HEK293T (cell line): Measurements from ENCODE around the gene UNC13C.

Experiments used
- CTCF ChIA-PET: fragments of 350-600 bp; formaldehyde crosslinking; extraction: SDS; loops from one replicate; lab custom pipeline; 2021; ENCODE audit warnings: antibody characterized with exemption, inconsistent platforms; lab: Yijun Ruan, JAX
- POLR2A ChIA-PET: fragments of 350-600 bp; formaldehyde crosslinking; extraction: SDS; loops from one replicate; lab custom pipeline; 2020; ENCODE audit warnings: antibody characterized with exemption, inconsistent platforms; lab: Yijun Ruan, JAX
- DNase-seq: peaks from one replicate; pipeline ENCODE4 v3.0.0; 2012; ENCODE audit warnings: mixed read lengths; ENCODE audit errors: extremely low spot score
- ARNT ChIP-seq: fragments of 450-650 bp; IDR thresholded peaks from 2 replicates; pipeline ENCODE4 v1.6.1; 2017; ENCODE audit warnings: mild to moderate bottlenecking
- BHLHE40 ChIP-seq: fragments of 450-650 bp; IDR thresholded peaks from 2 replicates; pipeline ENCODE4 v1.6.1; 2016; ENCODE audit warnings: mild to moderate bottlenecking, moderate library complexity, borderline replicate concordance
- CTBP1 ChIP-seq: fragments of 450-650 bp; IDR thresholded peaks from 2 replicates; pipeline ENCODE4 v1.6.1; 2016; ENCODE audit warnings: borderline replicate concordance
- ELF4 ChIP-seq: fragments of 450-650 bp; IDR thresholded peaks from 2 replicates; pipeline ENCODE4 v1.6.1; 2017; ENCODE audit warnings: antibody characterized with exemption
- FOXA1 ChIP-seq: fragments of 450-650 bp; IDR thresholded peaks from 2 replicates; pipeline ENCODE4 v1.6.1; 2016; ENCODE audit warnings: mild to moderate bottlenecking
- FOXK2 ChIP-seq: fragments of 450-650 bp; IDR thresholded peaks from 2 replicates; pipeline ENCODE4 v1.6.1; 2016; ENCODE audit warnings: mild to moderate bottlenecking
- FOXM1 ChIP-seq: fragments of 450-650 bp; IDR thresholded peaks from 2 replicates; pipeline ENCODE4 v1.6.1; 2017; ENCODE audit warnings: mild to moderate bottlenecking, borderline replicate concordance
- HDGF ChIP-seq: fragments of 450-650 bp; IDR thresholded peaks from 2 replicates; pipeline ENCODE4 v1.6.1; 2017; ENCODE audit warnings: antibody characterized with exemption, borderline replicate concordance
- L3MBTL2 ChIP-seq: fragments of 450-650 bp; conservative IDR thresholded peaks from 2 replicates; pipeline ENCODE4 v1.6.1; 2016; ENCODE audit warnings: mild to moderate bottlenecking
- LEF1 ChIP-seq: fragments of 450-650 bp; IDR thresholded peaks from 2 replicates; pipeline ENCODE4 v1.6.1; 2017; ENCODE audit warnings: mild to moderate bottlenecking, borderline replicate concordance
- NFRKB ChIP-seq: fragments of 450-650 bp; IDR thresholded peaks from 2 replicates; pipeline ENCODE4 v1.6.1; 2016; ENCODE audit warnings: mild to moderate bottlenecking, moderate library complexity
- SP1 ChIP-seq: fragments of 450-650 bp; IDR thresholded peaks from 2 replicates; pipeline ENCODE4 v1.6.1; 2017
- SUZ12 ChIP-seq: fragments of 450-650 bp; IDR thresholded peaks from 2 replicates; pipeline ENCODE4 v1.6.1; 2016; ENCODE audit warnings: mild to moderate bottlenecking
- TARDBP ChIP-seq: fragments of 450-650 bp; IDR thresholded peaks from 2 replicates; pipeline ENCODE4 v1.6.1; 2016
- ZNF384 ChIP-seq: fragments of 450-650 bp; IDR thresholded peaks from 2 replicates; pipeline ENCODE4 v1.6.1; 2016
- TF ChIP-seq, protein P1 (sequence below): fragments of 450-650 bp; IDR thresholded peaks from 2 replicates; pipeline ENCODE4 v1.6.1; 2016

The UNC13C gene

GRCh38 chr15:54644796-54645195 is 666.6 kb downstream of the UNC13C start:
- TF ChIP-seq FOXM1 (no peak), FOXA1 (no peak)
- DNase-seq: no peak
- ChIA-PET CTCF (no interaction called here), POLR2A (no interaction called here)

DNA sequence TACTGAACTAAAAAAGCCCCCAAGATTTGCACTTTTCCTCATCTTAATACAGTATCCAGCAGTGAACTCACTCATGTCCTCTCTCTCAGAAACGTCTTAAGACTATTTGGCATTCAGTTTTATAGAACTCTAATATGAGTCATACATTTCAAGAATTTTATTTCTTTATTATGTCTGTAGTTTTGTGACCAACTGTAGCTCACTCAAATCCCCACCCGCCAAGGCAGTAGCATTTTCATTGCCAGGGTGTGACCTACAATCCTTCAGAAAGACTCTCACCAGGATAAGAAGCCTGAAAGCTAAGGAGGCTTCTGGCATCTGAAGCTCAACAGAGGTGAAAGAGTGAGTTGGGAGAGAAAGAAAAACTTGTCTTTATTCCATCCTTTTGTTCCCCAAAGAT is 681.4 kb downstream of the UNC13C start:
- TF ChIP-seq L3MBTL2: no peak
- no peak for TF ChIP-seq NFRKB
- TF ChIP-seq ELF4: no peak
- TF ChIP-seq TARDBP: no peak
- TF ChIP-seq FOXK2: no peak
- no peak for TF ChIP-seq SP1
- no peak for TF ChIP-seq ARNT
- TF ChIP-seq ZNF384: no peak
- TF ChIP-seq CTBP1: no peak
- DNase-seq: no peak
- POLR2A ChIA-PET: no interaction called here
- CTCF ChIA-PET: no interaction called here

DNA sequence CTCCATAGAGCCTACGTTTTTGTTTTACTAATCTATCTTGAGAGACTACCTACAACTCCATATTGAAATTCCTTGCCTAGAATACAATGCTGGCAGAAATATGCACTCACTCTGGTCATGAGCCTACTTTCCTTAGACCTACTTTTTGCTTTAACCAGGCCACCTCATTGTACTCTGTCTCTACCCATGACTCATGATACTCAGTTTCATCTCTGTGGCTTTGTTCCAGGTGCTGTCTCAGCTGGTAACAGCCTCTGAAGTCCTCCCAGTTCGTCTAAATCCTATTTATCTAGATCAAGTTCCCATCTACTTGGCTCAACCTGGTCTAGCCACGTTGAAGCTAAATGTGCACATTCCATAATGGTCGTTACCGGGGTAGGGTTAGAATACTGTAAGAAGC is 682.1 kb downstream of the UNC13C start:
- no peak for DNase-seq
- ChIA-PET CTCF (no interaction called here), POLR2A (no interaction called here)
- TF ChIP-seq ZNF384: no peak
- TF ChIP-seq NFRKB: no peak
- TF ChIP-seq L3MBTL2: no peak
- no peak for TF ChIP-seq BHLHE40
- TF ChIP-seq FOXA1: no peak
- no peak for TF ChIP-seq CTBP1
- TF ChIP-seq LEF1: no peak
- TF ChIP-seq FOXK2: no peak
- no peak for TF ChIP-seq FOXM1
- no peak for TF ChIP-seq TARDBP
- TF ChIP-seq HDGF: no peak
- TF ChIP-seq, protein P1, sequence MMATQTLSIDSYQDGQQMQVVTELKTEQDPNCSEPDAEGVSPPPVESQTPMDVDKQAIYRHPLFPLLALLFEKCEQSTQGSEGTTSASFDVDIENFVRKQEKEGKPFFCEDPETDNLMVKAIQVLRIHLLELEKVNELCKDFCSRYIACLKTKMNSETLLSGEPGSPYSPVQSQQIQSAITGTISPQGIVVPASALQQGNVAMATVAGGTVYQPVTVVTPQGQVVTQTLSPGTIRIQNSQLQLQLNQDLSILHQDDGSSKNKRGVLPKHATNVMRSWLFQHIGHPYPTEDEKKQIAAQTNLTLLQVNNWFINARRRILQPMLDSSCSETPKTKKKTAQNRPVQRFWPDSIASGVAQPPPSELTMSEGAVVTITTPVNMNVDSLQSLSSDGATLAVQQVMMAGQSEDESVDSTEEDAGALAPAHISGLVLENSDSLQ: no peak
- TF ChIP-seq SUZ12: no peak
- TF ChIP-seq SP1: no peak
- TF ChIP-seq ELF4: no peak
- TF ChIP-seq ARNT: no peak

DNA sequence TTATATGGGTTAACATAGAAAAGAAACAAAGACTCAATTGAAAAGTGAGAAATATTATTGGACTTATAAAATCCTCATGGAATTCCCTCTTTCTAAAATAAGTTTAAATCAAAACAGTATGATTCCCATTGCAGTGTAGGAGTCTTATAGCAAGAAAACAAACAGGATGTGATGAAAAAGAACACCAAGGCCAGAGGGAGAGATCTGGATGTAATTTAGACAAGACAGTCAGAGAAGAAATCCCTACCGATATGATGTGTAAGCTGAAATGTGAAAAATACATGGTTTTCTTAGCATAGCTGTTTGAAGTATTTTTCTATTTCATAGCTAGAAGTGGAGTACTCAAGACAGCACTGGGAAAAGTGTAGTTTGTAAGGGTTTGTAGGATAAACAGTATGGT is 697.0 kb downstream of the UNC13C start:
- ChIA-PET CTCF (no interaction called here), POLR2A (no interaction called here)
- TF ChIP-seq FOXA1 (no peak), ELF4 (no peak), L3MBTL2 (no peak), NFRKB (no peak), CTBP1 (no peak), ARNT (no peak)
- TF ChIP-seq, protein P1: no peak
- no peak for DNase-seq

GRCh38 chr15:54681584-54681983 is 703.3 kb downstream of the UNC13C start:
- TF ChIP-seq SP1 (no peak), CTBP1 (no peak), SUZ12 (no peak), ZNF384 (no peak), FOXM1 (no peak), ELF4 (no peak), FOXA1 (no peak), HDGF (no peak), FOXK2 (no peak), NFRKB (no peak), LEF1 (no peak)
- TF ChIP-seq, protein P1: no peak
- DNase-seq: no peak
- POLR2A ChIA-PET: no interaction called here
- CTCF ChIA-PET: no interaction called here
